Uterus (tissue), 2 donors: Measurements from ENCODE around the gene ADARB2.

Experiments
- POLR2A ChIP-seq, 2 donors: fragments of 450-650 bp; IDR thresholded peaks; one replicate each; pipeline ENCODE4 v1.6.1; 2016; ENCODE audit warnings: antibody characterized with exemption in 2 of 2, mild to moderate bottlenecking in 1 of 2, moderate library complexity in 1 of 2
- TF ChIP-seq, protein P1 (sequence below), 4 experiments: fragments of 200-600 bp in 2 of 4; fragments of 450-650 bp in 2 of 4; sonication (generic) in 2 of 4; IDR thresholded peaks; one replicate each; pipeline ENCODE4 v1.5.1; 2016 to 2019; ENCODE audit warnings: antibody characterized with exemption in 4 of 4, mild to moderate bottlenecking in 2 of 4, moderate library complexity in 1 of 4

DNA sequence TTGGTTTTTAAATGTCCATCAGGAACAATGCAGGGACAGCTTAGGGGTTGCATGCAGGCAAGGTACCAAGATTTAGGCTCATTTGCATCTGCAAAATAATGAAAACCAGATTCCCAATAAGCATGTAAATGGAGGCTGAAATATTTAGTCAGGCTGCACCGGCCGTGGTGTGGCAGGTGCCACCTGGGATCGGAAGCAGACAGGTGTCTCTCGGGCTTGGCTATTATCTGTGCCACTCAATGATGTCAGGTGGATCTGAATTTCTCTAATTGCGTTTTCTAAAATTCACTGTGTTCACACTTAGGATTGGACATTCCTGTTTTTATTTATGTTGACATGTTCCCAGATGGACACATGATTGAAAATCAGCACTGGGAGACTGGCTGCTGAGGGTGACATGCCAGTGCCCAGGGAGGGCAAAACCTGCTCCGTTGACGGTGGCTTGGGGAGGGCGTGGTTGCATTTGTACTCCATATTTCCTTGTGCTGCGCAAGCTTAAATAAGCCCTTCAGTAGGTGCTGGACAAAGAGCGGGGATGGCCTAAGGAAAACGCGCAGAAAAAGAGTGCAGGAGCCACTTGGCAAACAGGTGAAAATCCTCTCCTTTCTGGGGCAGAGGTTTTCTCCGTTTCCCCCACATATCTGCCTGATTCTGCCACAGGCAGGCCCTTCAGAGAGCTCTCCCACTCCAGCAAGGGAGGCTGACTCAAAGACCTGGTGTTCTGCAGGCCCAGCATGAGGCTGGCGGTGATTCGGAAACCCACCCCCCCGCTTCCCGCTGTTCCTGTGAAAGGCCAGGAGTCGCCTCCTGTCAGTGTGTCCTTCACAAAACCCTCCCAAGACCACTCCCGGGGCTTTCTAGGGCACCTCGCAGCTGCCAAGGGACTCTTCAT lies 538.6 kb downstream of the ADARB2 start:
- TF ChIP-seq POLR2A (IDR thresholded peaks at IDR 0.05): no peak
- TF ChIP-seq, protein P1, sequence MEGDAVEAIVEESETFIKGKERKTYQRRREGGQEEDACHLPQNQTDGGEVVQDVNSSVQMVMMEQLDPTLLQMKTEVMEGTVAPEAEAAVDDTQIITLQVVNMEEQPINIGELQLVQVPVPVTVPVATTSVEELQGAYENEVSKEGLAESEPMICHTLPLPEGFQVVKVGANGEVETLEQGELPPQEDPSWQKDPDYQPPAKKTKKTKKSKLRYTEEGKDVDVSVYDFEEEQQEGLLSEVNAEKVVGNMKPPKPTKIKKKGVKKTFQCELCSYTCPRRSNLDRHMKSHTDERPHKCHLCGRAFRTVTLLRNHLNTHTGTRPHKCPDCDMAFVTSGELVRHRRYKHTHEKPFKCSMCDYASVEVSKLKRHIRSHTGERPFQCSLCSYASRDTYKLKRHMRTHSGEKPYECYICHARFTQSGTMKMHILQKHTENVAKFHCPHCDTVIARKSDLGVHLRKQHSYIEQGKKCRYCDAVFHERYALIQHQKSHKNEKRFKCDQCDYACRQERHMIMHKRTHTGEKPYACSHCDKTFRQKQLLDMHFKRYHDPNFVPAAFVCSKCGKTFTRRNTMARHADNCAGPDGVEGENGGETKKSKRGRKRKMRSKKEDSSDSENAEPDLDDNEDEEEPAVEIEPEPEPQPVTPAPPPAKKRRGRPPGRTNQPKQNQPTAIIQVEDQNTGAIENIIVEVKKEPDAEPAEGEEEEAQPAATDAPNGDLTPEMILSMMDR (IDR thresholded peaks at IDR 0.05): no peak
